HG03175 (cell line): ENCODE data around the gene SLC6A8.
"Not testable (repeated sequence)": the region's sequence is repeated elsewhere in the genome, so short reads cannot be mapped to it uniquely, and the experiment has no call there.

Source experiments
- ATAC-seq: cut with Tn5 transposase; IDR thresholded peaks from one replicate; pipeline ENCODE4 v1.9.1; 2021; ENCODE audit warnings: mild to moderate bottlenecking, moderate library complexity; ENCODE audit not compliant: unreplicated experiment

SLC6A8 gene

GRCh38 chrX:153745067-153745433, 57.3 kb downstream of the SLC6A8 start:
- ATAC-seq: not testable (repeated sequence)
